Fibroblast of lung (primary cell): ENCODE results near the gene FCRLA.

ENCODE experiments used
- CTCF ChIP-seq, 2 donors: IDR thresholded peaks in 1 of 2; conservative IDR thresholded peaks in 1 of 2; 1 replicate in 1 of 2; 2 replicates in 1 of 2; pipeline ENCODE4 v1.5.1; 2011 to 2012; ENCODE audit warnings: low read length in 2 of 2, control low read depth in 1 of 2, inconsistent platforms in 1 of 2, low read depth in 1 of 2, mild to moderate bottlenecking in 1 of 2
- EZH2 ChIP-seq: IDR thresholded peaks from 2 replicates; pipeline ENCODE4 v1.5.1; 2012; ENCODE audit warnings: low read length, control low read depth, mild to moderate bottlenecking; ENCODE audit errors: missing control alignments

GRCh38 chr1:161740921-161741320 is 33.9 kb downstream of the FCRLA start:
- TF ChIP-seq CTCF (conservative IDR thresholded peaks at IDR 0.05 in 1 of 2, IDR thresholded peaks at IDR 0.05 in 1 of 2; ENCODE audit: low read depth in 1 of 2, low read length in 2 of 2) (no peak), EZH2 (no peak)
